Activated CD8-positive, alpha-beta T cell treated with anti-CD3 and anti-CD28 coated beads for 36 hours (primary cell): ENCODE measurements around the gene CHD1L. TPM values are rescaled to one million over a fixed set of nuclear protein-coding genes. Genes with fewer than 3 reads are reported as not detected.

Source experiments
- ATAC-seq: fragments of 200-7000 bp; cut with Tn5 transposase; one replicate; pipeline ENCODE4 v1.10.0; 2021; ENCODE audit warnings: mild to moderate bottlenecking, moderate library complexity
- CTCF ChIA-PET: fragments of 350-600 bp; sonication (Branson Sonifier 250); formaldehyde crosslinking; loops from one replicate; lab custom pipeline; 2021; ENCODE audit warnings: antibody characterized with exemption; lab: Charles Lee
- POLR2A ChIA-PET: fragments of 350-600 bp; sonication (Branson Sonifier 250); formaldehyde crosslinking; loops from one replicate; lab custom pipeline; 2021; ENCODE audit warnings: antibody characterized with exemption; lab: Charles Lee
- DNase-seq: peaks from one replicate; pipeline ENCODE4 v3.0.0-alpha.2; 2020
- H3K27ac Mint-ChIP-seq: one replicate; pipeline ENCODE4 v1.8.0; 2021; ENCODE audit warnings: mild to moderate bottlenecking, mixed read lengths
- H3K27me3 Mint-ChIP-seq: one replicate; pipeline ENCODE4 v1.8.0; 2021; ENCODE audit warnings: mixed read lengths
- H3K36me3 Mint-ChIP-seq: one replicate; pipeline ENCODE4 v1.8.0; 2021; ENCODE audit warnings: low read depth, mixed read lengths
- H3K4me1 Mint-ChIP-seq: one replicate; pipeline ENCODE4 v1.8.0; 2021; ENCODE audit warnings: low read depth, mixed read lengths
- H3K4me3 Mint-ChIP-seq: one replicate; pipeline ENCODE4 v1.8.0; 2021; ENCODE audit warnings: mild to moderate bottlenecking, moderate library complexity, mixed read lengths
- H3K9me3 Mint-ChIP-seq: one replicate; pipeline ENCODE4 v1.8.0; 2021; ENCODE audit warnings: mixed read lengths
- CTCF ChIP-seq: fragments of 200-600 bp; IDR thresholded peaks from one replicate; pipeline ENCODE4 v1.8.0; 2022; ENCODE audit warnings: antibody characterized with exemption, mild to moderate bottlenecking
- intact Hi-C: fragments of 100-400 bp; cut with micrococcal nuclease; formaldehyde crosslinking; loops from one replicate; pipeline ENCODE4 v1.10.0; 2022
- total RNA-seq, 2 experiments: library from RNA; stranded (reverse); gene quantifications; one replicate each; pipeline ENCODE4 v1.2.3, GENCODE V29; 2021

Gene CHD1L
- total RNA-seq, 2 experiments from 2014 or later, result 80.5 to 81.1 TPM

DNA sequence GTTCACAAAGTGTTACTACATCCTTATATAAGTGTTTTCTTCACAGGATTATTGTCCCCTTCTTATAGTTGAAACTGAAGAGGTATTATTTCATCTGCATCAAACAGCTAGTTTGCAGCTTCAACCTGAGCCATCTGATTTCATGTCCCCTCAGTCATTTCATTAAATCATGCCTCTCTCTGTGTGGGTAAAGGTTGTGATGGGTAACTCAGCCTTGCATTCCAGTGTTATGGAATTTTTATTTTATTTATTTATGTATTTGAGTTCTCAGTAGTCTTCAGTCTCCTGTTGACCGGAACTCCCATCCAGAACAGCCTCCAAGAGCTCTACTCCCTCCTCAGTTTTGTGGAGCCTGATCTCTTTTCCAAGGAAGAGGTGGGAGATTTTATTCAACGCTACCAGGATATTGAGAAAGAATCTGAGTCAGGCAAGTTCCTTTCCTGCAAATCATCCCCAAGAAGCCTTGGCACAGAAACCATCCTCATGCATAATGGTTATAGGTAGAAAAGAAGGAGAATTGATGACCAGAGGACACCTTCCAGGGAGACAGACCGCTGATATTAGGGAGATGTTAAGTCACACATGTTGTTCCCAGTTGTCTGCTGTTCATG, 21.8 kb downstream of the CHD1L start:
- no peak overlapping the region for H3K4me3 Mint-ChIP-seq
- CTCF ChIA-PET, result no interaction called here
- ATAC-seq, result no peak
- H3K27me3 Mint-ChIP-seq, result no peaks in the 10 kb centered on the region
- H3K9me3 Mint-ChIP-seq, result no peaks in the 10 kb centered on the region
- DNase-seq, result no peak
- POLR2A ChIA-PET, result no interaction called here
- H3K27ac Mint-ChIP-seq, result no peak overlapping the region
- peaks cover 63% of the 10 kb centered on the region for H3K36me3 Mint-ChIP-seq
- intact Hi-C loops, result no loop called here
- no peak for TF ChIP-seq CTCF
- no peaks in the 10 kb centered on the region for H3K4me1 Mint-ChIP-seq

GRCh38 chr1:147266381-147266780, 23.9 kb downstream of the CHD1L start:
- CTCF ChIA-PET, result no interaction called here
- Mint-ChIP-seq H3K27ac (no peak overlapping the region), H3K4me3 (no peak overlapping the region), H3K36me3 (peaks cover 54% of the 10 kb centered on the region), H3K27me3 (no peaks in the 10 kb centered on the region), H3K9me3 (no peaks in the 10 kb centered on the region), H3K4me1 (no peaks in the 10 kb centered on the region)
- no peak for ATAC-seq
- no peak for TF ChIP-seq CTCF
- POLR2A ChIA-PET, result no interaction called here
- DNase-seq, result no peak
- intact Hi-C loops, result no loop called here

- Mint-ChIP-seq H3K27ac (no peak overlapping the region), H3K4me3 (no peak overlapping the region), H3K9me3 (no peaks in the 10 kb centered on the region), H3K36me3 (peaks cover 54% of the 10 kb centered on the region), H3K27me3 (no peaks in the 10 kb centered on the region), H3K4me1 (no peaks in the 10 kb centered on the region)
- TF ChIP-seq CTCF, result no peak
- DNase-seq, result no peak
- no peak for ATAC-seq
- ChIA-PET CTCF (no interaction called here), POLR2A (no interaction called here)
- intact Hi-C loops, result no loop called here
These were observed 25.2 kb downstream of the CHD1L start for GRCh38 chr1:147267711-147268110.

DNA sequence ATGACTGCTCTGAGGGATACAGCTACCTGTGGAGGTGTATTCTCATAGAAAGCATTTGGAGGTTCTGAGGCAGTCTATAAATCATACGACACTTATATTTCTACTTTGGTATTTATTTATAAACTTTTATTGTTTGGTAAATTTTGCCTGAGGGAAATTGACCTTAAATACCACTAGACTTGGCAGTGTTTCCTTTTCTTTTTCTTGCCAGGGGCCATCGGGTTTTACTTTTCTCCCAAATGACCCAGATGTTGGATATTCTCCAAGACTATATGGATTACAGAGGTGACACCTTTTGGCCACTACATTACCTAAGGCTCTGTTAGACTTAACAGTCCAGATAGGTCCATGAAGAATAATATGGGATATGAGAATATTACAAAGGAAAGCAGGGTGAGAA, 28.2 kb downstream of the CHD1L start:
- intact Hi-C loops, result loop anchor here (10.0 kb wide), 1 partner anchor 114 kb away; no protein-coding TSS in a partner anchor
- H3K27ac Mint-ChIP-seq, result no peak overlapping the region
- TF ChIP-seq CTCF, result no peak
- no peak for DNase-seq
- H3K27me3 Mint-ChIP-seq, result no peaks in the 10 kb centered on the region
- H3K9me3 Mint-ChIP-seq, result no peaks in the 10 kb centered on the region
- no peaks in the 10 kb centered on the region for H3K4me1 Mint-ChIP-seq
- ChIA-PET POLR2A (no interaction called here), CTCF (interaction anchor here (1.1 kb wide), 1 partner anchor 120 kb away, joined by 3 read pairs; no protein-coding TSS in a partner anchor)
- ATAC-seq, result no peak
- peaks cover 59% of the 10 kb centered on the region for H3K36me3 Mint-ChIP-seq
- no peak overlapping the region for H3K4me3 Mint-ChIP-seq

DNA sequence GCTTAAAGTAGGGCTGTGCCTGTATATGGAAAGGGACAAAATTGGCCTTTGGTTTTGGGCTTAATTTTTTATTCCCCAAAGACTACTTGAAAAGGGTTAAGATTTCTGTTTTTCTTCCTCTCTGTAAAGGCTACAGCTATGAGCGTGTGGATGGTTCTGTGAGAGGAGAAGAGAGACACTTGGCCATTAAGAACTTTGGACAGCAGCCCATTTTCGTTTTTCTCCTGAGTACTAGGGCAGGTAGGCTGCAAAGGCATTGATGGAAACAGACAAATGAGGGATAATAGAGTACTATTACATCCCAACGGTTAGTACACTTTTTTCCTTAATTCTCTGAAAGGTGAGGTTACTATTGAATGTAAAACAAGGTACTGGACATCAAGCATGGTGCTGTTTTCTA, 29.6 kb downstream of the CHD1L start:
- H3K36me3 Mint-ChIP-seq, result peaks cover 61% of the 10 kb centered on the region
- H3K4me3 Mint-ChIP-seq, result no peak overlapping the region
- CTCF ChIA-PET, result interaction anchor here (0.7 to 2.9 kb wide), 6 partner anchors 10 to 117 kb away, joined by 3 to 41 read pairs (median 8); partner anchors contain the start of gene CHD1L
- H3K27ac Mint-ChIP-seq, result no peak overlapping the region
- H3K27me3 Mint-ChIP-seq, result no peaks in the 10 kb centered on the region
- H3K9me3 Mint-ChIP-seq, result no peaks in the 10 kb centered on the region
- intact Hi-C loops, result loop anchor here (10.0 kb wide), 1 partner anchor 113 kb away; no protein-coding TSS in a partner anchor
- H3K4me1 Mint-ChIP-seq, result no peaks in the 10 kb centered on the region
- ATAC-seq (no peak), DNase-seq (no peak)
- POLR2A ChIA-PET, result no interaction called here
- TF ChIP-seq CTCF, result no peak
